ENCODE results near the gene CPEB4. TPM values are rescaled to one million over a fixed set of nuclear protein-coding genes. Genes with fewer than 3 reads are reported as not detected.

The CPEB4 gene
- total and polyA plus RNA-seq, 10 of the 15 experiments (the other 5 are each of a cell fraction or from before 2014, with no cell fraction given), result 6.9 to 33.1 (median 20.4) TPM

DNA sequence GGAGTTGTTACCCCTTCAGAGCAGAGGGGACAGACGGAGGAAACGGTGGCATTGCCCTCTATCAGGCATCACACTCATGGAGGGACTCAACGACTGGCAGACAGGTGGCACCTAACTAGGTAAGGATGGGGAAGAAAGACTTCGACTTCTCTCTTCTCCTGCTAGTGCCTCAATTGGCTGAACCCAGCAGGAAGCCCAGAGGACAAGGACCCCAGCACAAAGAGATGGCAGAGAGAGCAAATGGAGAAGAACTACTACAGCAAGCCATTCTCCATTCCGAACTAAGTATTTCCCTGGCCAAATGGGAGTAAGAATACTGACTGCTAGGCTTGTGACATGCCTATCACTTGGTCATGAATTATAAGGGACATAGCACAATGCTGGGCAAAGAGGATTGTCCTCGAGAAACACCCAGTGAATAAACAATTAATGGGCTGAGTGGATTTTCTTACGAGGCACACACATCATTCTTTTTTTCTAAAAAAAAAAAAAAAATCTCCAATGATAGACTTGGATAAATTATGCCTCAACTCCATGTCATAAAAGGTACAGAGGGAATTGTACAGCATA lies 35.3 kb upstream of the CPEB4 start:
- ChIA-PET CTCF (interaction anchor here (0.7 kb wide), 1 partner anchor 424 kb away, joined by 3 read pairs; no protein-coding TSS in a partner anchor), POLR2A (no interaction called here), RAD21 (ENCODE audit: unreplicated experiment) (no interaction called here), SMC1A (ENCODE audit: uncharacterized antibody, unreplicated experiment) (no interaction called here)
- H3K79me2 ChIP-seq (ENCODE audit: control insufficient read depth, insufficient read depth, low read length), result no peaks in the 10 kb centered on the region
- no TSS peak for BruUV-seq (replicated peaks)
- no peak overlapping the region for H3K4me2 ChIP-seq (ENCODE audit: control insufficient read depth, insufficient read depth)
- no peak overlapping the region for H2AFZ ChIP-seq (ENCODE audit: control insufficient read depth, low read depth, low read length)
- ATAC-seq (no peak), DNase-seq (ENCODE audit: low read depth, low spot score) (no peak), FAIRE-seq (no peak)
- WGBS (ENCODE audit: insufficient coverage, insufficient replicate concordance, low lambda C conversion rate, missing lambda C conversion rate), result 63% methylated on average over 7 of the region's 7 CpGs
- H3K27me3 ChIP-seq (replicated peaks in 1 of 2; ENCODE audit: control insufficient read depth in 2 of 2, insufficient read depth in 2 of 2, low read length in 1 of 2), result no peaks in the 10 kb centered on the region
- in situ Hi-C loops (cut with MboI) (no loop called here), intact Hi-C loops (cut with micrococcal nuclease; ENCODE audit: unreplicated experiment) (no loop called here)
- H3K4me1 ChIP-seq (ENCODE audit: control insufficient read depth, insufficient read depth, low read length), result no peaks in the 10 kb centered on the region
- H3K27ac ChIP-seq (ENCODE audit: control insufficient read depth, insufficient read depth), result no peak overlapping the region
- no peaks in the 10 kb centered on the region for H4K20me1 ChIP-seq (ENCODE audit: control insufficient read depth, insufficient read depth)
- no peak overlapping the region for H3K9ac ChIP-seq (ENCODE audit: control insufficient read depth, insufficient read depth, low read length)
- H3K9me3 ChIP-seq (replicated peaks; ENCODE audit: control insufficient read depth, insufficient read depth, low read length), result peaks cover 3% of the 10 kb centered on the region; the same call in 2 of the 3 replicates
- no peak overlapping the region for H3K4me3 ChIP-seq
- no peaks in the 10 kb centered on the region for H3K36me3 ChIP-seq (ENCODE audit: control insufficient read depth in 2 of 2, insufficient read depth in 2 of 2, low read length in 1 of 2)
- no peak for TF ChIP-seq SREBF2 (IDR thresholded peaks at IDR 0.05; ENCODE audit: low read length)
- TF ChIP-seq RELA (IDR thresholded peaks at IDR 0.05; ENCODE audit: borderline replicate concordance, partially characterized antibody), result no peak
- no peak for TF ChIP-seq CREM (IDR thresholded peaks at IDR 0.05; ENCODE audit: low read depth)
- TF ChIP-seq, protein P1, sequence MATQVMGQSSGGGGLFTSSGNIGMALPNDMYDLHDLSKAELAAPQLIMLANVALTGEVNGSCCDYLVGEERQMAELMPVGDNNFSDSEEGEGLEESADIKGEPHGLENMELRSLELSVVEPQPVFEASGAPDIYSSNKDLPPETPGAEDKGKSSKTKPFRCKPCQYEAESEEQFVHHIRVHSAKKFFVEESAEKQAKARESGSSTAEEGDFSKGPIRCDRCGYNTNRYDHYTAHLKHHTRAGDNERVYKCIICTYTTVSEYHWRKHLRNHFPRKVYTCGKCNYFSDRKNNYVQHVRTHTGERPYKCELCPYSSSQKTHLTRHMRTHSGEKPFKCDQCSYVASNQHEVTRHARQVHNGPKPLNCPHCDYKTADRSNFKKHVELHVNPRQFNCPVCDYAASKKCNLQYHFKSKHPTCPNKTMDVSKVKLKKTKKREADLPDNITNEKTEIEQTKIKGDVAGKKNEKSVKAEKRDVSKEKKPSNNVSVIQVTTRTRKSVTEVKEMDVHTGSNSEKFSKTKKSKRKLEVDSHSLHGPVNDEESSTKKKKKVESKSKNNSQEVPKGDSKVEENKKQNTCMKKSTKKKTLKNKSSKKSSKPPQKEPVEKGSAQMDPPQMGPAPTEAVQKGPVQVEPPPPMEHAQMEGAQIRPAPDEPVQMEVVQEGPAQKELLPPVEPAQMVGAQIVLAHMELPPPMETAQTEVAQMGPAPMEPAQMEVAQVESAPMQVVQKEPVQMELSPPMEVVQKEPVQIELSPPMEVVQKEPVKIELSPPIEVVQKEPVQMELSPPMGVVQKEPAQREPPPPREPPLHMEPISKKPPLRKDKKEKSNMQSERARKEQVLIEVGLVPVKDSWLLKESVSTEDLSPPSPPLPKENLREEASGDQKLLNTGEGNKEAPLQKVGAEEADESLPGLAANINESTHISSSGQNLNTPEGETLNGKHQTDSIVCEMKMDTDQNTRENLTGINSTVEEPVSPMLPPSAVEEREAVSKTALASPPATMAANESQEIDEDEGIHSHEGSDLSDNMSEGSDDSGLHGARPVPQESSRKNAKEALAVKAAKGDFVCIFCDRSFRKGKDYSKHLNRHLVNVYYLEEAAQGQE (IDR thresholded peaks at IDR 0.05; ENCODE audit: low read depth, low read length), result no peak
- TF ChIP-seq, protein P2, sequence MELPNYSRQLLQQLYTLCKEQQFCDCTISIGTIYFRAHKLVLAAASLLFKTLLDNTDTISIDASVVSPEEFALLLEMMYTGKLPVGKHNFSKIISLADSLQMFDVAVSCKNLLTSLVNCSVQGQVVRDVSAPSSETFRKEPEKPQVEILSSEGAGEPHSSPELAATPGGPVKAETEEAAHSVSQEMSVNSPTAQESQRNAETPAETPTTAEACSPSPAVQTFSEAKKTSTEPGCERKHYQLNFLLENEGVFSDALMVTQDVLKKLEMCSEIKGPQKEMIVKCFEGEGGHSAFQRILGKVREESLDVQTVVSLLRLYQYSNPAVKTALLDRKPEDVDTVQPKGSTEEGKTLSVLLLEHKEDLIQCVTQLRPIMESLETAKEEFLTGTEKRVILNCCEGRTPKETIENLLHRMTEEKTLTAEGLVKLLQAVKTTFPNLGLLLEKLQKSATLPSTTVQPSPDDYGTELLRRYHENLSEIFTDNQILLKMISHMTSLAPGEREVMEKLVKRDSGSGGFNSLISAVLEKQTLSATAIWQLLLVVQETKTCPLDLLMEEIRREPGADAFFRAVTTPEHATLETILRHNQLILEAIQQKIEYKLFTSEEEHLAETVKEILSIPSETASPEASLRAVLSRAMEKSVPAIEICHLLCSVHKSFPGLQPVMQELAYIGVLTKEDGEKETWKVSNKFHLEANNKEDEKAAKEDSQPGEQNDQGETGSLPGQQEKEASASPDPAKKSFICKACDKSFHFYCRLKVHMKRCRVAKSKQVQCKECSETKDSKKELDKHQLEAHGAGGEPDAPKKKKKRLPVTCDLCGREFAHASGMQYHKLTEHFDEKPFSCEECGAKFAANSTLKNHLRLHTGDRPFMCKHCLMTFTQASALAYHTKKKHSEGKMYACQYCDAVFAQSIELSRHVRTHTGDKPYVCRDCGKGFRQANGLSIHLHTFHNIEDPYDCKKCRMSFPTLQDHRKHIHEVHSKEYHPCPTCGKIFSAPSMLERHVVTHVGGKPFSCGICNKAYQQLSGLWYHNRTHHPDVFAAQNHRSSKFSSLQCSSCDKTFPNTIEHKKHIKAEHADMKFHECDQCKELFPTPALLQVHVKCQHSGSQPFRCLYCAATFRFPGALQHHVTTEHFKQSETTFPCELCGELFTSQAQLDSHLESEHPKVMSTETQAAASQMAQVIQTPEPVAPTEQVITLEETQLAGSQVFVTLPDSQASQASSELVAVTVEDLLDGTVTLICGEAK (IDR thresholded peaks at IDR 0.05; ENCODE audit: borderline replicate concordance), result no peak
- no peak for TF ChIP-seq SUZ12 (IDR thresholded peaks at IDR 0.05; ENCODE audit: unreplicated experiment)
- TF ChIP-seq POLR2AphosphoS2 (IDR thresholded peaks at IDR 0.05; ENCODE audit: low read depth, low read length), result no peak
- TF ChIP-seq CEBPB (IDR thresholded peaks at IDR 0.05; ENCODE audit: borderline replicate concordance in 1 of 2, low read depth in 2 of 2, low read length in 2 of 2), result no peak
- no peak for TF ChIP-seq CHD1 (IDR thresholded peaks at IDR 0.05; ENCODE audit: low read depth, low read length)
- TF ChIP-seq, protein P3, sequence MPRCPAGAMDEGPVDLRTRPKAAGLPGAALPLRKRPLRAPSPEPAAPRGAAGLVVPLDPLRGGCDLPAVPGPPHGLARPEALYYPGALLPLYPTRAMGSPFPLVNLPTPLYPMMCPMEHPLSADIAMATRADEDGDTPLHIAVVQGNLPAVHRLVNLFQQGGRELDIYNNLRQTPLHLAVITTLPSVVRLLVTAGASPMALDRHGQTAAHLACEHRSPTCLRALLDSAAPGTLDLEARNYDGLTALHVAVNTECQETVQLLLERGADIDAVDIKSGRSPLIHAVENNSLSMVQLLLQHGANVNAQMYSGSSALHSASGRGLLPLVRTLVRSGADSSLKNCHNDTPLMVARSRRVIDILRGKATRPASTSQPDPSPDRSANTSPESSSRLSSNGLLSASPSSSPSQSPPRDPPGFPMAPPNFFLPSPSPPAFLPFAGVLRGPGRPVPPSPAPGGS (IDR thresholded peaks at IDR 0.05; ENCODE audit: borderline replicate concordance, insufficient read depth, low read depth, low read length, poor library complexity, severe bottlenecking), result no peak
- no peak for TF ChIP-seq PAX8 (IDR thresholded peaks at IDR 0.05)
- TF ChIP-seq, protein P4, sequence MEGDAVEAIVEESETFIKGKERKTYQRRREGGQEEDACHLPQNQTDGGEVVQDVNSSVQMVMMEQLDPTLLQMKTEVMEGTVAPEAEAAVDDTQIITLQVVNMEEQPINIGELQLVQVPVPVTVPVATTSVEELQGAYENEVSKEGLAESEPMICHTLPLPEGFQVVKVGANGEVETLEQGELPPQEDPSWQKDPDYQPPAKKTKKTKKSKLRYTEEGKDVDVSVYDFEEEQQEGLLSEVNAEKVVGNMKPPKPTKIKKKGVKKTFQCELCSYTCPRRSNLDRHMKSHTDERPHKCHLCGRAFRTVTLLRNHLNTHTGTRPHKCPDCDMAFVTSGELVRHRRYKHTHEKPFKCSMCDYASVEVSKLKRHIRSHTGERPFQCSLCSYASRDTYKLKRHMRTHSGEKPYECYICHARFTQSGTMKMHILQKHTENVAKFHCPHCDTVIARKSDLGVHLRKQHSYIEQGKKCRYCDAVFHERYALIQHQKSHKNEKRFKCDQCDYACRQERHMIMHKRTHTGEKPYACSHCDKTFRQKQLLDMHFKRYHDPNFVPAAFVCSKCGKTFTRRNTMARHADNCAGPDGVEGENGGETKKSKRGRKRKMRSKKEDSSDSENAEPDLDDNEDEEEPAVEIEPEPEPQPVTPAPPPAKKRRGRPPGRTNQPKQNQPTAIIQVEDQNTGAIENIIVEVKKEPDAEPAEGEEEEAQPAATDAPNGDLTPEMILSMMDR (IDR thresholded peaks at IDR 0.05 in 2 of 3, conservative IDR thresholded peaks at IDR 0.05 in 1 of 3; ENCODE audit: control insufficient read depth in 2 of 3, extremely low read depth in 1 of 3, insufficient read depth in 1 of 3, low read depth in 3 of 3, low read length in 3 of 3), result no peak
